Activated naive CD4-positive, alpha-beta T cell treated with anti-CD3 and anti-CD28 coated beads, Interleukin-2, amount 10 ng/mL, durations not matched to agents 7 days and 5 days (primary cell): ENCODE results near the gene PRRX2.

Experiments
- CTCF ChIA-PET: fragments of 350-600 bp; sonication (Branson Sonifier 250); formaldehyde crosslinking; loops from one replicate; lab custom pipeline; 2021; ENCODE audit warnings: antibody characterized with exemption; lab: Charles Lee
- DNase-seq: peaks from one replicate; pipeline ENCODE4 v3.0.0-alpha.2; 2020
- H3K27ac Mint-ChIP-seq: one replicate; pipeline ENCODE4 v1.8.0; 2021; ENCODE audit warnings: mild to moderate bottlenecking, moderate library complexity, mixed read lengths
- H3K27me3 Mint-ChIP-seq: one replicate; pipeline ENCODE4 v1.8.0; 2021; ENCODE audit warnings: mild to moderate bottlenecking, mixed read lengths
- H3K36me3 Mint-ChIP-seq: one replicate; pipeline ENCODE4 v1.8.0; 2021; ENCODE audit warnings: mixed read lengths
- H3K4me1 Mint-ChIP-seq: one replicate; pipeline ENCODE4 v1.8.0; 2021; ENCODE audit warnings: mixed read lengths
- H3K4me3 Mint-ChIP-seq: one replicate; pipeline ENCODE4 v1.8.0; 2021; ENCODE audit warnings: mild to moderate bottlenecking, moderate library complexity, mixed read lengths
- H3K9me3 Mint-ChIP-seq: one replicate; pipeline ENCODE4 v1.8.0; 2021; ENCODE audit warnings: mixed read lengths

Gene PRRX2

GRCh38 chr9:129719135-129719534, 53.7 kb downstream of the PRRX2 start:
- DNase-seq, result no peak
- Mint-ChIP-seq H3K4me1 (peaks cover 2% of the 10 kb centered on the region), H3K27me3 (peaks cover 45% of the 10 kb centered on the region), H3K9me3 (no peaks in the 10 kb centered on the region), H3K4me3 (no peak overlapping the region), H3K36me3 (no peaks in the 10 kb centered on the region), H3K27ac (no peak overlapping the region)
- CTCF ChIA-PET, result no interaction called here

GRCh38 chr9:129720181-129720864, 54.9 kb downstream of the PRRX2 start:
- H3K4me3 Mint-ChIP-seq, result no peak overlapping the region
- H3K9me3 Mint-ChIP-seq, result no peaks in the 10 kb centered on the region
- no peaks in the 10 kb centered on the region for H3K4me1 Mint-ChIP-seq
- H3K27me3 Mint-ChIP-seq, result peaks cover 44% of the 10 kb centered on the region
- CTCF ChIA-PET, result interaction anchor here (2.4 kb wide), 1 partner anchor 18 kb away, joined by 6 read pairs; no protein-coding TSS in a partner anchor
- H3K36me3 Mint-ChIP-seq, result no peaks in the 10 kb centered on the region
- H3K27ac Mint-ChIP-seq, result no peak overlapping the region
- no peak for DNase-seq

GRCh38 chr9:129720865-129721545, 55.6 kb downstream of the PRRX2 start:
- Mint-ChIP-seq H3K4me1 (no peaks in the 10 kb centered on the region), H3K27me3 (peaks cover 39% of the 10 kb centered on the region), H3K4me3 (no peak overlapping the region), H3K36me3 (no peaks in the 10 kb centered on the region), H3K27ac (no peak overlapping the region), H3K9me3 (no peaks in the 10 kb centered on the region)
- DNase-seq, result no peak
- CTCF ChIA-PET, result interaction anchor here (2.4 kb wide), 1 partner anchor 17 kb away, joined by 6 read pairs; no protein-coding TSS in a partner anchor

- H3K9me3 Mint-ChIP-seq, result no peaks in the 10 kb centered on the region
- H3K27ac Mint-ChIP-seq, result no peak overlapping the region
- CTCF ChIA-PET, result interaction anchor here (0.7 to 2.4 kb wide), 3 partner anchors 15 to 591 kb away, joined by 3 to 6 read pairs (median 3); no protein-coding TSS in a partner anchor
- H3K27me3 Mint-ChIP-seq, result peaks cover 40% of the 10 kb centered on the region
- DNase-seq, result no peak
- H3K4me1 Mint-ChIP-seq, result peaks cover 3% of the 10 kb centered on the region
- H3K4me3 Mint-ChIP-seq, result no peak overlapping the region
- H3K36me3 Mint-ChIP-seq, result no peaks in the 10 kb centered on the region
These were observed 57.5 kb downstream of the PRRX2 start for GRCh38 chr9:129722913-129723312.

GRCh38 chr9:129724456-129725190, 59.2 kb downstream of the PRRX2 start:
- CTCF ChIA-PET, result interaction anchor here (0.9 to 5.6 kb wide), 3 partner anchors 14 to 66 kb away, joined by 3 to 61 read pairs (median 26); no protein-coding TSS in a partner anchor

GRCh38 chr9:129725795-129726251, 60.4 kb downstream of the PRRX2 start:
- CTCF ChIA-PET, result interaction anchor here (0.7 to 5.6 kb wide), 19 partner anchors 10 to 587 kb away, joined by 3 to 61 read pairs (median 7); partner anchors contain the start of gene ASB6
- H3K27ac Mint-ChIP-seq, result no peak overlapping the region
- peaks cover 3% of the 10 kb centered on the region for H3K4me1 Mint-ChIP-seq
- DNase-seq, result no peak
- H3K36me3 Mint-ChIP-seq, result no peaks in the 10 kb centered on the region
- peaks cover 51% of the 10 kb centered on the region for H3K27me3 Mint-ChIP-seq
- H3K9me3 Mint-ChIP-seq, result no peaks in the 10 kb centered on the region
- H3K4me3 Mint-ChIP-seq, result no peak overlapping the region

More at GRCh38 chr9:129724456-129725190, 59.2 kb downstream of the PRRX2 start:
- no peak overlapping the region for H3K4me3 Mint-ChIP-seq
- no peak for DNase-seq
- H3K36me3 Mint-ChIP-seq, result no peaks in the 10 kb centered on the region
- no peak overlapping the region for H3K27ac Mint-ChIP-seq
- H3K27me3 Mint-ChIP-seq, result peaks cover 47% of the 10 kb centered on the region
- peaks cover 3% of the 10 kb centered on the region for H3K4me1 Mint-ChIP-seq
- no peaks in the 10 kb centered on the region for H3K9me3 Mint-ChIP-seq

GRCh38 chr9:129726322-129727160, 61.1 kb downstream of the PRRX2 start:
- peak; percentile 69 for DNase-seq
- H3K27ac Mint-ChIP-seq, result no peak overlapping the region
- peaks cover 3% of the 10 kb centered on the region for H3K4me1 Mint-ChIP-seq
- CTCF ChIA-PET, result interaction anchor here (0.6 to 5.6 kb wide), 24 partner anchors 8 to 1239 kb away, joined by 3 to 61 read pairs (median 4); partner anchors contain the start of gene ASB6
- no peak overlapping the region for H3K4me3 Mint-ChIP-seq
- no peaks in the 10 kb centered on the region for H3K9me3 Mint-ChIP-seq
- no peaks in the 10 kb centered on the region for H3K36me3 Mint-ChIP-seq
- H3K27me3 Mint-ChIP-seq, result peaks cover 56% of the 10 kb centered on the region

- DNase-seq, result no peak
- Mint-ChIP-seq H3K36me3 (no peaks in the 10 kb centered on the region), H3K27ac (no peak overlapping the region), H3K4me1 (peaks cover 3% of the 10 kb centered on the region), H3K4me3 (no peak overlapping the region), H3K9me3 (no peaks in the 10 kb centered on the region), H3K27me3 (peaks cover 63% of the 10 kb centered on the region)
- CTCF ChIA-PET, result interaction anchor here (0.6 to 5.6 kb wide), 5 partner anchors 9 to 590 kb away, joined by 3 to 61 read pairs (median 4); no protein-coding TSS in a partner anchor
These were observed 63.3 kb downstream of the PRRX2 start for GRCh38 chr9:129728744-129729143.

- CTCF ChIA-PET, result interaction anchor here (0.6 kb wide), 1 partner anchor 237 kb away, joined by 4 read pairs; no protein-coding TSS in a partner anchor
- H3K4me3 Mint-ChIP-seq, result no peak overlapping the region
- H3K27ac Mint-ChIP-seq, result no peak overlapping the region
- peaks cover 2% of the 10 kb centered on the region for H3K4me1 Mint-ChIP-seq
- H3K9me3 Mint-ChIP-seq, result no peaks in the 10 kb centered on the region
- H3K36me3 Mint-ChIP-seq, result no peaks in the 10 kb centered on the region
- DNase-seq, result no peak
- peaks cover 56% of the 10 kb centered on the region for H3K27me3 Mint-ChIP-seq
These were observed 66.1 kb downstream of the PRRX2 start for GRCh38 chr9:129731477-129732085.

- no peak overlapping the region for H3K4me3 Mint-ChIP-seq
These were observed 66.7 kb downstream of the PRRX2 start for GRCh38 chr9:129732100-129732499.

GRCh38 chr9:129732946-129733631, 67.6 kb downstream of the PRRX2 start:
- H3K9me3 Mint-ChIP-seq, result no peaks in the 10 kb centered on the region
- CTCF ChIA-PET, result no interaction called here
- H3K36me3 Mint-ChIP-seq, result no peaks in the 10 kb centered on the region
- H3K4me3 Mint-ChIP-seq, result no peak overlapping the region
- H3K27me3 Mint-ChIP-seq, result peaks cover 58% of the 10 kb centered on the region
- no peak overlapping the region for H3K27ac Mint-ChIP-seq
- no peak for DNase-seq
- peaks cover 9% of the 10 kb centered on the region for H3K4me1 Mint-ChIP-seq

More at GRCh38 chr9:129732100-129732499, 66.7 kb downstream of the PRRX2 start:
- Mint-ChIP-seq H3K27me3 (peaks cover 55% of the 10 kb centered on the region), H3K36me3 (no peaks in the 10 kb centered on the region), H3K4me1 (peaks cover 2% of the 10 kb centered on the region), H3K9me3 (no peaks in the 10 kb centered on the region), H3K27ac (no peak overlapping the region)
- no peak for DNase-seq
- CTCF ChIA-PET, result interaction anchor here (0.6 kb wide), 1 partner anchor 238 kb away, joined by 4 read pairs; no protein-coding TSS in a partner anchor

- Mint-ChIP-seq H3K27me3 (peaks cover 55% of the 10 kb centered on the region), H3K27ac (no peak overlapping the region), H3K9me3 (no peaks in the 10 kb centered on the region), H3K36me3 (no peaks in the 10 kb centered on the region), H3K4me3 (no peak overlapping the region), H3K4me1 (peaks cover 13% of the 10 kb centered on the region)
- CTCF ChIA-PET, result no interaction called here
- no peak for DNase-seq
These were observed 68.1 kb downstream of the PRRX2 start for GRCh38 chr9:129733632-129733953.
